Esophagus muscularis mucosa (tissue), 4 donors: Measurements from ENCODE around the gene EVA1C. TPM values are rescaled to one million over a fixed set of nuclear protein-coding genes. Genes with fewer than 3 reads are reported as not detected.

Experiments used
- DNase-seq: peaks from one replicate; pipeline ENCODE4 v3.0.0-alpha.2; 2017; ENCODE audit errors: extremely low spot score
- H3K27ac ChIP-seq, 4 donors: fragments of 200-600 bp; sonication (generic); replicated peaks in 1 of 4; 1 replicate in 3 of 4; 2 replicates in 1 of 4; pipeline ENCODE4 v1.5.1; 2016 to 2019; ENCODE audit warnings: mild to moderate bottlenecking in 1 of 4
- H3K27me3 ChIP-seq, 4 donors: fragments of 200-600 bp; sonication (generic); one replicate each; pipeline versions ENCODE4 v1.5.1 to v1.6.0; 2016 to 2019
- H3K36me3 ChIP-seq, 4 donors: fragments of 200-600 bp; sonication (generic); one replicate each; pipeline ENCODE4 v1.5.1; 2016 to 2019
- H3K4me1 ChIP-seq, 4 donors: fragments of 200-600 bp; sonication (generic); one replicate each; pipeline ENCODE4 v1.5.1; 2016 to 2019
- H3K4me3 ChIP-seq, 4 donors: fragments of 200-600 bp; sonication (generic); 1 replicate in 2 of 4; 2 replicates in 2 of 4; pipeline ENCODE4 v1.5.1; 2016 to 2019; ENCODE audit warnings: mild to moderate bottlenecking in 4 of 4, moderate library complexity in 1 of 4
- H3K9me3 ChIP-seq, 4 donors: fragments of 200-600 bp; sonication (generic); 1 replicate in 3 of 4; 2 replicates in 1 of 4; pipeline ENCODE4 v1.5.1; 2016 to 2019
- CTCF ChIP-seq, 3 experiments: fragments of 200-600 bp in 2 of 3; fragments of 450-650 bp in 1 of 3; sonication (generic) in 2 of 3; IDR thresholded peaks; one replicate each; pipeline ENCODE4 v1.5.1; 2017 to 2019; ENCODE audit warnings: antibody characterized with exemption in 3 of 3, mild to moderate bottlenecking in 2 of 3, moderate library complexity in 1 of 3
- EP300 ChIP-seq: sonication (generic); formaldehyde crosslinking; IDR thresholded peaks from one replicate; pipeline ENCODE4 v1.6.1; 2017; ENCODE audit warnings: antibody characterized with exemption
- POLR2A ChIP-seq: fragments of 450-650 bp; IDR thresholded peaks from one replicate; pipeline ENCODE4 v1.6.1; 2017; ENCODE audit warnings: antibody characterized with exemption, moderate library complexity, mild to moderate bottlenecking, low read depth
- POLR2AphosphoS5 ChIP-seq, 2 donors: sonication (generic); formaldehyde crosslinking; IDR thresholded peaks; one replicate each; pipeline ENCODE4 v1.6.1; 2017; ENCODE audit warnings: antibody characterized with exemption in 2 of 2
- WGBS: methylation state at CpG from one replicate; pipeline ENCODE4 v1.1.5; 2018; 5-methylcytosine and 5-hydroxymethylcytosine counted together
- intact Hi-C: fragments of 100-400 bp; cut with DNase I; formaldehyde crosslinking; loops from one replicate; pipeline ENCODE4 v1.15.1; 2023
- small RNA-seq, 3 donors: library from RNA; depleted of rRNA; stranded (forward); fragments of <200 nt; gene quantifications; one replicate each; pipeline ENCODE3, GENCODE V24; 2016
- total RNA-seq, 4 donors: library from RNA; depleted of rRNA; stranded (reverse); fragments of >200 nt; gene quantifications; one replicate each; pipeline versions ENCODE4 v1.1.0 to v1.2.1, GENCODE V29; 2016

The EVA1C gene
- total RNA-seq, 4 donors from 2014 or later = 49.8 to 86.6 (median 64.6) TPM

DNA sequence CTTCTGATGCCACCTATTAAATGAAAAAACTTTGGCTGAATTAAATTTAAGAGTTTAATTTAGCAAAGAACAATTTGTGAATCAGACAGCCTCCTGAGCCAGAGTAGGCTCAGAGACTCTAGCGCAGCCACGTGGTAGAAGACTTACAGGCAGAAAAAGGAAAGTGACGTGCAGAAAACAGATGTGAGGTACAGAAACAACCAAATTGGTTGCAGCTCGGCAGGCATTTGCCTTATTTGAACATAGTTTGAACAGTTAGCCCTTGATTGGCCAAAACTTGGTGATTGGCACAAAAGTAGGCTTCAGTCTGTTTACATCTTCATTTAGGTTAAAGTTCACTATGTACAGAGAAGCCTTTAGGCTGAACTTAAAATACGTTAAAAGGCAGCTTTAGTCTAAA is 149.9 kb downstream of the EVA1C start:
- H3K36me3 ChIP-seq = no peaks in the 10 kb centered on the region
- peak; percentile 78 for DNase-seq
- intact Hi-C loops = no loop called here
- no peak overlapping the region for H3K4me3 ChIP-seq
- no peaks in the 10 kb centered on the region for H3K9me3 ChIP-seq
- TF ChIP-seq POLR2AphosphoS5 (IDR thresholded peaks at IDR 0.05) = peak; percentile 32 to 48
- no peak for TF ChIP-seq EP300
- peak; percentile 27 to 48 (median 37) for TF ChIP-seq CTCF (IDR thresholded peaks at IDR 0.05)
- TF ChIP-seq POLR2A = no peak
- H3K27ac ChIP-seq = peak overlapping the region; percentile 23 to 65 (median 36)
- H3K4me1 ChIP-seq = peaks cover 0 to 10% (median 8%) of the 10 kb centered on the region in 4 donors
- WGBS = 68% methylated on average over 5 of the region's 5 CpGs
- H3K27me3 ChIP-seq = no peaks in the 10 kb centered on the region

DNA sequence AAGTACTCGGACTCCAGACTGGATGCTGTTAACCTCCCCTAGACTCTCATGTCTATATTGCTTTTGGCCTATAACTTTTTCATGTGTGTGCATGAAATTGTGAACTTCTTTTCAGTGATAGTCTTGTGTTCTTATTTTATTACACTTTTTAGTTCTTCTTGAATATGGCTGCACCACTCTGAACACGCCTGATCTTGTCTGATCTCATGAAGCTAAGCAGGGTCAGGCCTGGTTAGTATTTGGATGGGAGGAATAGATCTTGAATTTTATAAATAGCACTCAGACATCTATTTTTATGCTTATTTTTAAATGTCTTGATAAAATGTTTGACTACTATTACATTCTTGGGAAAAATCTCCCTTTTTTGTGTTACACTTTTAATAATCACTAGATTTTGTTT is 150.4 kb downstream of the EVA1C start:
- TF ChIP-seq POLR2AphosphoS5 (IDR thresholded peaks at IDR 0.05) (no peak), CTCF (IDR thresholded peaks at IDR 0.05) (no peak), EP300 (no peak), POLR2A (no peak)
- peak; percentile 10 for DNase-seq
- H3K4me3 ChIP-seq = no peak overlapping the region
- H3K4me1 ChIP-seq = peaks cover 0 to 10% (median 8%) of the 10 kb centered on the region in 4 donors
- no peaks in the 10 kb centered on the region for H3K36me3 ChIP-seq
- intact Hi-C loops = no loop called here
- no peaks in the 10 kb centered on the region for H3K9me3 ChIP-seq
- H3K27ac ChIP-seq = peak overlapping the region; percentile 23 to 65 (median 36)
- H3K27me3 ChIP-seq = no peaks in the 10 kb centered on the region
- WGBS = 86% methylated on average over 2 of the region's 2 CpGs

Small RNA genes lying within 50 kb of the gene (small RNA-seq; reads per million reads assigned to genes)
- gene RF00438 = 0 reads per million in 3 donors
- 0 reads per million in 3 donors for gene RNA5SP490
- 12.8 to 40.4 (median 18.6) reads per million in 3 donors for gene SNORA80A

Other genes starting within 250 kb of the EVA1C start
- 1 to 10 TPM; 3.0 to 4.6 (median 3.2) TPM for gene MIS18A, start 133.7 kb upstream of the EVA1C start, total RNA-seq
- gene MRAP, start 113.9 kb upstream of the EVA1C start, total RNA-seq = not detected
- gene URB1, start 19.7 kb upstream of the EVA1C start, total RNA-seq = 10 to 100 TPM; 14.1 to 31.0 (median 22.4) TPM
- gene TCP10L, start 172.8 kb downstream of the EVA1C start, total RNA-seq = 1 to 10 TPM; 1.2 to 1.7 (median 1.5) TPM
- 10 to 100 TPM; 22.8 to 41.2 (median 32.8) TPM for gene CFAP298, start 199.7 kb downstream of the EVA1C start, total RNA-seq